Hepatic stellate cell (primary cell): Measurements from ENCODE around the gene SETDB1.
"Not testable (repeated sequence)": the region's sequence is repeated elsewhere in the genome, so short reads cannot be mapped to it uniquely, and the experiment has no call there.

Experiments
- DNase-seq: peaks from one replicate; pipeline ENCODE4 v3.0.0; 2011; ENCODE audit warnings: low spot score

SETDB1 gene

GRCh38 chr1:150926097-150926741, at the start of gene SETDB1:
Gene SETDB1, plus strand, starts transcription at chr1:150926363. Its CDS starts 1,352 bp downstream, at chr1:150927715.
- DNase-seq: peak; percentile 92

GRCh38 chr1:150878931-150879330, 47.2 kb upstream of the SETDB1 start:
- not testable (repeated sequence) for DNase-seq

- DNase-seq: peak; percentile 74
Measured at GRCh38 chr1:150881331-150882070, 44.7 kb upstream of the SETDB1 start.

GRCh38 chr1:150883121-150883520, 43.0 kb upstream of the SETDB1 start:
- not testable (repeated sequence) for DNase-seq

GRCh38 chr1:150887018-150887417, 39.1 kb upstream of the SETDB1 start, which contains the start of gene CTXND2:
Gene CTXND2, plus strand, starts transcription at chr1:150887136. Its CDS starts 25,179 bp downstream, at chr1:150912315.
- no peak for DNase-seq

GRCh38 chr1:150888727-150889126, 37.4 kb upstream of the SETDB1 start:
- DNase-seq: no peak

GRCh38 chr1:150890033-150890416, 36.1 kb upstream of the SETDB1 start:
- DNase-seq: no peak

GRCh38 chr1:150893336-150893913, 32.7 kb upstream of the SETDB1 start:
- no peak for DNase-seq

- no peak for DNase-seq
Measured at GRCh38 chr1:150895618-150896017, 30.5 kb upstream of the SETDB1 start.

GRCh38 chr1:150899795-150900194, 26.4 kb upstream of the SETDB1 start:
- not testable (repeated sequence) for DNase-seq

GRCh38 chr1:150902346-150902745, 23.8 kb upstream of the SETDB1 start:
- no peak for DNase-seq

GRCh38 chr1:150902751-150903150, 23.4 kb upstream of the SETDB1 start:
- no peak for DNase-seq

GRCh38 chr1:150905301-150905700, 20.9 kb upstream of the SETDB1 start:
- DNase-seq: no peak

- DNase-seq: no peak
Measured at GRCh38 chr1:150906329-150906728, 19.8 kb upstream of the SETDB1 start.

- no peak for DNase-seq
Measured at GRCh38 chr1:150906813-150907212, 19.4 kb upstream of the SETDB1 start.

GRCh38 chr1:150909585-150910180, 16.5 kb upstream of the SETDB1 start:
- no peak for DNase-seq

GRCh38 chr1:150912623-150913022, 13.5 kb upstream of the SETDB1 start:
- no peak for DNase-seq

- DNase-seq: no peak
Measured at GRCh38 chr1:150917387-150917786, 8.8 kb upstream of the SETDB1 start.

- peak; percentile 78 for DNase-seq
Measured at GRCh38 chr1:150922519-150922975, 3.6 kb upstream of the SETDB1 start.

GRCh38 chr1:150925080-150925479, 1.1 kb upstream of the SETDB1 start:
- DNase-seq: no peak

- DNase-seq: no peak
Measured at GRCh38 chr1:150927624-150928023, 1.5 kb downstream of the SETDB1 start.

GRCh38 chr1:150928286-150928685, 2.1 kb downstream of the SETDB1 start:
- no peak for DNase-seq

GRCh38 chr1:150928775-150929174, 2.6 kb downstream of the SETDB1 start:
- DNase-seq: not testable (repeated sequence)
